ENCODE data around the gene UBR4.

The UBR4 gene

DNA sequence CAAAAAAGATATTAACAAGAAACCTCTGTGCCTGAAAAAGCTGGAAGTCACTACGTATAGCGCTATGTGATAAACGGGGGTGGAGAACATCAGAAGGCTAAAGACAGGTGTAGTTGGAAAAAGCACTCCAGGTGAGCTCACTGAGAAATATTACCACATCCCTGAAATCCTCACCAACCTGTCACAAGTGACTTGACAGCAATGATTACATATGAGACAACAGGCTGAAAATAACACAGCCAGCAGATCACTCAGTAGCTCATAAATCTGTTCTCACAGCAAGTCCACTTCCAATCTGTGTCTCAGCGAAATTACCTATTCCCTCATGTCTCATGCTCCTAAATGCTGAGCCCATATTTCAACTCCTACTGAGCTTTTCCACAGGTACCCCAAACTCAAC, 120.5 kb downstream of the UBR4 start:
- no peak for DNase-seq (ENCODE audit: low read depth)

- no peak for DNase-seq (ENCODE audit: low read depth)
These were observed 121.2 kb downstream of the UBR4 start for GRCh38 chr1:19088717-19089442.

GRCh38 chr1:19087737-19088594, 122.1 kb downstream of the UBR4 start:
- no peak for DNase-seq (ENCODE audit: low read depth)

DNA sequence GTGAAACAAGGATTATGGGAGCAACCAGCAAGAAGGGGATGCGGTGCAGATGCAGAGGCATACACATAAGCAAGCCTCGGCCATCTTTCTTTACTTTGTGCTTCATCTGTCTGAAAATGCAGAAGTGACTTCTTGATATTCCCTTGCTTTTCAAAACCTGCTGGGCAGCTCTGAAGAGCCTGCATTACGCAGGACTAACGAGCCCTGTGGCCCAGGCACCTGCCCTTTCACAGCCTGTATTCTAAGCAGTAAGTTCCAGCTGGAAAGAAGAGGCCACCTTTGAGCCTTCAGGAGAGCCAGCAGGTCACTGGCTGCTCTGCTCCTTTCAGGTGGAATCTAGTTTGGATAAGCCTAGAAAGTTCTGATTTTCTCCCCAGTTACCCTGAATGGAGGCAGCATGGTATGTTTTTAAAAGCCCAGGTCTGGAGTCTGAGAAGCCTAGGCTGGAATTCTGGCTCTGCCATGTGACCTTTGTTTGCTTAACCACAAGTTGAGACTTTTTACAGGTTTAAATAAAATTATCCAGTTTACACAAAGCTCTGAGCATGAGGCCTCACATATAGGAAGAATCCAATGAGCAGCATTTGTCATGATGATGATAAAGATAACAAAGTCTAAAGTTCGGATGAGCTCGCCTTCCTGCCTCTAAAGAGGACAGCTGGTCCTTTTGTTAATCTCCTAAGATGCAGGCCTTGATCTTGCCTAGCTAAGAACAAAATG, 122.9 kb downstream of the UBR4 start:
- no peak for DNase-seq (ENCODE audit: low read depth)

GRCh38 chr1:19086176-19086875, 123.7 kb downstream of the UBR4 start:
- DNase-seq (ENCODE audit: low read depth) = no peak

GRCh38 chr1:19084206-19084738, 125.8 kb downstream of the UBR4 start:
- DNase-seq (ENCODE audit: low read depth) = no peak

DNA sequence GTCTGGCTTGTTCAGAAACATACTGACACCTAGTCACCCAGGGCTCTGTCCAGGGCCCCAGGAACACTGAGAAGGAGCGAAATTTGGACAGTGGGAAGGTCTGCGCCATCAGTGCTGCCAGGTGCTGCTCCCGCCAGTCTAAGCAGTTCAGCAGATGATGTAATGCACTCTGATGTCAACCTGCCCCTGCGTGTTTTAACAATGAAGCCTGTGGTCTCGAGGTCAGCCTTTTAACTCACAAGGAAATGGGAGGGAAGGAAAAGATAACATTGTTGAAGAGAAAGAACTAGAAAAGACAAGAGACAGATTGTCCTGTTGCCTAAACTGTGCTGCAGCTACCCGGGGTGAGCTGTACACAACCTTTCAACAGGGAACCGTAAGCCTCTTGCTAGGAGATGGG, 127.0 kb downstream of the UBR4 start:
- DNase-seq (ENCODE audit: low read depth) = no peak

DNA sequence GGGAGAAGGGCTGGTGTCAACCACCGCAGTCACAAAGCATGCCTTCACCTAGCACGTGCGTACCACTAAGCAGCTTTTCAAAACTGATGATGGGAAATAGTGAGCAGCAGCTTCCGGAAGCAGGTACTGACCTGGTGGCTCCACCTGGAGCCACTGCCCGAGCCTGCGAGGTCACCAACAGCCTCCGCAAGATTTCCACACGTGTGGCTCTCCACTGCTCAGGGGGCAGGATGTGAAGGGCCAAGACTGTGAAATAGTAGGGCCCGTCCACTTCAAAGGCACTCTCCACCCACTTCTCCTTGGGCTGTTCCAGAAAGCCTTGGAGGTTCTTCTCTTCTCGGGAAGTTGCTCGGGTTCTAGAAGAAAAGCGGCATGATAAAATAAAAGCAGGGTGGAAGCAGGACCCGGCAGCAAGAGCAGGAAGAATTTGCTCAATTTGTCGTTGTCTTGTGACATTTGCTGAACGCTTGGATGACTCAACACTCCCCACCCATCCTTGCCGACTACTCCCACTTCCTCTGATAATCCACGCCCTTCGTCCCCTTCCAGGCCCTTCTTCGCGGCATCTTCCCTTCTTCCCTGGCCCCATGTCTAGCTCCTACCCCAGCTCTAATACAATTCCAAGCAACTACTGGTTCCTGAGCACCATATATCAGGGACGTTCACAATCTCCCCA, 128.7 kb downstream of the UBR4 start:
- DNase-seq (ENCODE audit: low read depth) = no peak

GRCh38 chr1:19080721-19081120, 129.3 kb downstream of the UBR4 start:
- no peak for DNase-seq (ENCODE audit: low read depth)

GRCh38 chr1:19079541-19080472, 130.3 kb downstream of the UBR4 start:
- no peak for DNase-seq (ENCODE audit: low read depth)

GRCh38 chr1:19078536-19078935, 131.5 kb downstream of the UBR4 start:
- no peak for DNase-seq (ENCODE audit: low read depth)

GRCh38 chr1:19076841-19077616, 133.0 kb downstream of the UBR4 start:
- DNase-seq (ENCODE audit: low read depth) = no peak

- DNase-seq (ENCODE audit: low read depth) = no peak
These were observed 135.0 kb downstream of the UBR4 start for GRCh38 chr1:19074902-19075721.

- peak; percentile 23 for DNase-seq (ENCODE audit: low read depth)
These were observed 135.6 kb downstream of the UBR4 start for GRCh38 chr1:19074361-19074901.

DNA sequence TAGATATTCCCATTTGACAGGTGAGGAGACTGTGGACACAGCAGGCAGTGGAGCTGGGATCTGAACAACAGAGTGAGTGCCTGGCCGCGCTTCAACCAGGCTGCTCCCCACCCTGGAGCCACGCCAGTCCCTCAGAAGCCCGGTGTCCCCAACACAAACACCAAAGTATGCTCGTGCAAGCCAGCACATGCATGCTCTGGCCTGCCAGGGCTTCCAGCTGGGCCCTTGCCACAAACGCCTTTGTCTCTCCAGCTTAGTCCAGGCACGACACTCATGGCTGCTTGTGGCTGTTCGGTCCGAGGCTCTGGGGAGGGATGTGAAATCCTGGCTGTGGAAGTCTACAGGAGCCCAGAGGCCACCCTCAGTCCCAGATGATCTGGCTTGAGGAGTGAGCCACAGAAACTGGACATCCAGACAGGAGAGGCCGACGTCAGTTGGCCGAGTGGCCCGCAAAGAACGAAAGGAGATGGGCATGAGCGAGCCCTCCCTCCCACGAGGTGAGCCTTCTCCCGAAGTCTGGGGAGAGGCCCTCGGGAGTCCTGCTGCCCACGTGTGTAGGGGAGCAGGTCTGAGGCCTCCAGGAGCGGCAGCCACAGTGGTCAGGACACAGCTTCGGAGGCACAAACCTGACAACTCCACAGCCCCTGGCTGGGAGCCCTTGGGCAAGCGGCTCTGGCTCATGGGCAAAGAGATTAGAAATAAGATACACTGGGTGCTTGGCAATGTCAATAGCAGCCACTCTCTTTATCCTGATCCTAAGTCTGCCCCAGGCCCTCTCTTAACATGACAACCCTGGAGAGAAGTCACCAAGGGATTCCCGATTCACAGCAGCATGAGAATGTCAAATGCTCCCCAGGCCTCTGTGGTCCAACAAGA, 136.5 kb downstream of the UBR4 start:
- DNase-seq (ENCODE audit: low read depth) = no peak

- DNase-seq (ENCODE audit: low read depth) = no peak
These were observed 137.6 kb downstream of the UBR4 start for GRCh38 chr1:19072285-19072981.

Measured in stimulated activated CD8-positive, alpha-beta memory T cell treated with anti-CD3 and anti-CD28 coated beads, Interleukin-15, amount 100 ng/mL, for 1 hour (primary cell).